Left colon (tissue), 2 donors: Measurements from ENCODE around the gene CABP4. TPM values are rescaled to one million over a fixed set of nuclear protein-coding genes. Genes with fewer than 3 reads are reported as not detected.
"Not testable (repeated sequence)": the region's sequence is repeated elsewhere in the genome, so short reads cannot be mapped to it uniquely, and the experiment has no call there.

Experiments
- ATAC-seq: fragments of 200-7000 bp; cut with Tn5 transposase; one replicate; pipeline ENCODE4 v1.9.1; 2020; ENCODE audit warnings: mild to moderate bottlenecking, moderate library complexity
- DNase-seq, 2 donors: peaks; one replicate each; pipeline ENCODE4 v3.0.0-alpha.2; 2020
- intact Hi-C, 2 donors: fragments of 100-400 bp; cut with DNase I in 1 of 2; cut with micrococcal nuclease in 1 of 2; formaldehyde crosslinking; loops; one replicate each; pipeline versions ENCODE4 v1.11.2 to v1.14.0; 2022; cut with DNase I, micrococcal nuclease
- total RNA-seq, 2 donors: library from RNA; stranded (reverse); fragmentation: NEBNext Ultra II Directional; extraction: Animal tissue kit (Norgen Biotek cat#: 25700); gene quantifications; one replicate each; pipeline ENCODE4 v1.2.1, GENCODE V29; 2021
- donor health status: DM: no; HTN: no; CAD: no.
- donor health status: DM: yes; HTN: yes; CAD: no.

CABP4 gene
- total RNA-seq, 2 donors from 2014 or later, result 1.1 to 2.0 TPM

DNA sequence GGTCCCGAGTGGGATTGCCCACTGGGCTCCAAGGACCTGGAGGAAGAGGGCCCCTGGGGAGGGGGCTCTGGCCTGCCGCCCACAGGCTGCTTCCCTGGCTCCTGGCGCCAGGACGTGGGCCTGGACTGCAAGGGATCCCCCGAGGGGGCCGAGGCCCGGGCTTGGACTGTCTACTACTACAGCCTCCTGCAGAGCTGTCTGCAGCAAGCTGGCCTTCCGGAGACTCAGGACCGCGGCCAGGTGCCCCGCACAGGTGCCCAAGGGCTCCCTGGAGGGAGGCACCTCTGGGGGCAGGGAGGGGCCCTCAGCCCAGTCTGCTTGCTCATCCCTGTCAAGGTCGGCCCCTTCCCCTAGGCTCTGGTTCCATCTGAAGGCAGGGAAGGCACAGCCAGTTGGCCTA, 37.7 kb upstream of the CABP4 start:
- ATAC-seq (no peak), DNase-seq (no peak)
- intact Hi-C loops, result no loop called here

DNA sequence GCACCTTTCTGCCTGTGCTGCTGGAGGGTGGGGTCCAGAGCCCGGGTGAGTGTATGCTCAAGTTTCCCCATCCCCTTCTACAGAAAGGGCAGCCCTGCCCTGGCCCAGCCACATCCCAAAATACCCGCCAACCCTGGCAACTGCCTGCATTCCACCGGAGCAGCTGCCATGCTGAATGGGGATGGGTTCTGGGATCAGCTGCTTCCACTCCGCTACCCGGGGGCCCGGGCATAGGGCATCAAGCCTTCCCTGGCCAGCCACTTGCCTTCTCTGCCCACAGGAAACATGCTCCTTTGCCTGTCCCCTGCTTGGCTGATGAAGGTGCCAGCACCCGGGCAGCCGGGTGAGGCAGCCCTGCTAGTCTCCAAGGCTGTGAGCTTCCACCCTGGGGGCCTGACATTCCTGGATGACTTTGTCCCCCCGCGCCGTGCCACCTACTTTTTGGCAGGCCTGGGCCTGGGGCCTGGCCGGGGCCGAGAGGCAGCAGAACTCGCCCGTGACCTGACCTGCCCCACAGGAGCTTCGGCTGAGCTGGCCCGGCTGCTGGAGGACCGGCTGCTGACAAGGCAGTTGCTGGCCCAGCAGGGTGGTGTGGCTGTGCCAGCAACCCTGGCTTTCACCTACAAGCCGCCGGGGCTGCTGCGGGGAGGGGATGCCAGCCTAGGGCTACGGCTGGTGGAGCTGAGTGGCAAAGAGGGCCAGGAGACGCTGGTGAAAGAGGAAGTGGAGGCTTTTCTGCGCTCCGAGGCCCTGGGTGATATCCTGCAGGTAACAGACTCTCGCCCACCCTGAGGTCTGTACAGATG, 36.5 kb upstream of the CABP4 start:
- no peak for DNase-seq
- intact Hi-C loops, result no loop called here

DNA sequence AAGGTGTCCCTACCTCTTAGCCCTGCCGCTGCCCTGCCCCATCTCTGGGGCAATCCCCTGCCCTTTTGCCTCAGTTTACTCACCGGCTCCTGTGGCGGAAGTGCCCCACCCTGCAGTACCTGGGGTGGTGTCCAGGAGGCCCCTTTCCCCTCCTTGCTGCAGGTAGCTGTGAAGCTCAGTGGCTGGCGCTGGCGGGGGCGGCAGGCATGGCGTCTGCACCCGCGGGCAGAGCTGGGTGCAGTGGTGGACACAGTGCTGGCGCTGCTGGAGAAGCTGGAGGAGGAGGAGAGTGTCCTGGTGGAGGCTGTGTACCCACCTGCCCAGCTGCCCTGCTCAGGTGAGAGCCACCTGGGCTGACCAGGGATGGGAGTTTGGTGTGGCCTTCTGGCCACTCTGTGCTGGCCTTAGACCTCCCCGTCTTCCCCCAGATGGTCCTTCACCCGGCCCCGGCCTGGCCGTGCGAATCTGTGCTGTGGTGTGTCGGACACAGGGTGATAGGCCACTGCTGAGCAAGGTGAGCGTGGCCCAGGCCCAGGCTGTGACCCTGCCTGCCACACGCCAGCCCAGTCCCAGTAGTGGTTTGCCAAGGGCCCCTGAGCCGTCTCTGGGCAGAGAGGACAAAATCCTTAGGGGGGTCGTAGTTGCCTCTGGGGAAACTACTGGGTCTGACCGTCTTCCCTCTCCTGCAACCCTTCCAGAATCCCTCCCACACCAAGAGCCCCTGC, 35.7 kb upstream of the CABP4 start:
- ATAC-seq, result no peak
- intact Hi-C loops, result no loop called here
- no peak for DNase-seq

More for the DNA sequence above, 36.5 kb upstream of the CABP4 start:
- no peak for ATAC-seq

DNA sequence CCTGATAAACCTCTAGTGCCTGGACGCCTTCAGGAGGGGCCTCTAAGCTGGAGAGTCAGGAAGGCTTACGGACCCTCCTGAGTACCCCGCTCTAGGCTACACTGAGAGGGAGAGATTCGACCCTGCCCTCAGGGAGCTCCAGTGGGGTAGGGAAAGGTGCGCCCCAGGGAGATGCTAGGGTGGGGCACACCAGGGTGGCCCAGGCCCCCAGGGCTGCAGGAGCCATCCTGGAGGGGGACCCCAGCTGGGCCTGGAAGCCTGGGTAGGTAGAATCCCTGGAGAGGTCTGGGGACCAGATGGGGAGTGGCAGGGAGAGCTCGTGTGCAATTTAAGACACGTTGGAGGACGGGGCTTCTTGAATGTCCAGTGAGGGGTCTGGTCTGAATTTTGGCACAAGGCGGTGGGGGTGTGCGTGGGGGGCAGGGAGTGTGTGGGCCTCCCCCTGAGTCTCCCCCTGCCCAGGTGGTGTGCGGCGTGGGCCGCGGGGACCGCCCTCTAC, 35.0 kb upstream of the CABP4 start:
- ATAC-seq, result no peak
- no peak for DNase-seq
- intact Hi-C loops, result no loop called here

DNA sequence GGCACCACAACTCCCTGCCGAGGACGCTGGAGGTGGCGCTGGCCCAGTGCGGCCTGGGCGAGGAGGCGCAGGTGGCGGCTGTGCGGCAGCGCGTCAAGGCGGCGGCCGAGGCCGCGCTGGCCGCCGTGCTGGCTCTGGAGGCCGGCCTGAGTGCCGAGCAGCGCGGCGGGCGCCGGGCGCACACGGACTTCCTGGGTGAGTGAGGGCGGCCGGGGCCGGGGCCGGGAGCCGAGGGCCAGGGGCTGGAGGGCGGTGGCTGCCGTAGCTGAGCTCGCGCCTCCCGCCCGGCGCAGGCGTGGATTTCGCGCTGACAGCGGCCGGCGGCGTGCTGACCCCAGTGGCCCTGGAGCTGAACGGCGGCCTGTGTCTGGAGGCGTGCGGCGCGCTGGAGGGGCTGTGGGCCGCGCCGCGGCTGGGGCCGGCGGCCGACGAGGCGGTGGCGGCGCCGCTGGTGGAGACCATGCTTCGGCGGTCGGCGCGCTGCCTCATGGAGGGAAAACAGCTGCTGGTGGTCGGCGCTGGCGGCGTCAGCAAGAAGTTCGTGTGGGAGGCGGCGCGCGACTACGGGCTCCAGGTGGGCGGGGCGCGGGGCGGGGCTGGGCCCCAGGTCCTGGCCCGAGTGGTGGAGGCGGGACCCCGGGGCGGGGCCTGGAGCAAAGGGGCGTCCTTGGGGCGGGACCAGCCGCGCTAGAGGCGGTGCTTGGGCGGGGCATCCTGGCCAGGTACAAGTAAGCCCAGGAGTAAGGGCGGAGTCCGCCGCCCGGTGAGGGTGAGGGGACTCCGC, 34.3 kb upstream of the CABP4 start:
- peak; percentile 96 to 99 for DNase-seq
- intact Hi-C loops, result no loop called here
- ATAC-seq, result peak; percentile 92

DNA sequence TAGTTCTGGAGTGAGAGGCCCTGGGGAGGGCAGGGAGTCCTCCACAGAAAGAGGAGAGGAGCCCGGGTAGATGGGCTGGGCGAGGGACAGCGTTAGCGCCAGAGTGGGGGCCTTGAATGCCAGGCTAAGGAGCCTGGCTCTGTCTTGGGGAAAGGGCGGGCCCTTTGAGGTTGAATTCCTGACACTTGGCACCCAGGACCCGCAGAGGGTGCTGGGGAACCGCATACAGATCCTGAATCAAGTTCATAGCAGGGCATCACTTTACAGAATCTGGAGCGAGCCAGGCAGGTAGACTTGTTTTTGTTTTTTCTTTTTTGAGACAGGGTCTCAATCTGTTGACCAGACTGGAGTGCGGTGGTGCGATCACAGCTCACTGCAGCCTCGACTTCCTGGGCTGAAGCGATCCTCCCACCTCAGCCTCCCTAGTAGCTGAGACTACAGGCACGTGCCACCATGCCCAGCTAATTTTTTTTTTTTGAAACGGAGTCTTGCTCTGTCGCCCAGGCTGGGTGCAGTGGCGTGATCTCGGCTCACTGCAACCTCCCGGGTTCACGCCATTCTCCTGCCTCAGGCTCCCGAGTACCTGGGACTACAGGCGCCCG, 33.6 kb upstream of the CABP4 start:
- peak; percentile 22 for ATAC-seq
- intact Hi-C loops, result no loop called here
- DNase-seq, result no peak

DNA sequence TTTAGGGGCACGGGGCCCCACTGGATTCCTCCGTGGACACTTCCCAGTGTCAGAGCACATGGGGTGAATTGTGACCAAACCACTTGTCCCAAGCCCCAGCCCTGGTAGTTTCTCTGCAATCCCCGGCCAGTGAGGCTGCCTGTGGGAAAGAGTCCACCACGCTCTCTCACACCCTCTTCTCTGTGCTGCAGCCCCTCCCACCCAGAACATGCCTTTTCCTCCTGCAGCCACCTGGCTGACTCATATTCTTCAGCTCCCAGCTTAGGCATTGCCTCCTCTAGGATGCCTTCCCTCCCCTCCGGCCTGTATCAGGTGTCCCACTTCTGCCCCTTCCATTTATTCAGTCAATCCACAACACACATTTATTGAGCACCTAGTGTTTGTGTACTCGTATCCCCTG, 32.3 kb upstream of the CABP4 start:
- DNase-seq, result no peak
- intact Hi-C loops, result no loop called here
- ATAC-seq, result no peak

GRCh38 chr11:67423466-67423865, 31.7 kb upstream of the CABP4 start:
- ATAC-seq, result no peak
- intact Hi-C loops, result no loop called here
- DNase-seq, result no peak

DNA sequence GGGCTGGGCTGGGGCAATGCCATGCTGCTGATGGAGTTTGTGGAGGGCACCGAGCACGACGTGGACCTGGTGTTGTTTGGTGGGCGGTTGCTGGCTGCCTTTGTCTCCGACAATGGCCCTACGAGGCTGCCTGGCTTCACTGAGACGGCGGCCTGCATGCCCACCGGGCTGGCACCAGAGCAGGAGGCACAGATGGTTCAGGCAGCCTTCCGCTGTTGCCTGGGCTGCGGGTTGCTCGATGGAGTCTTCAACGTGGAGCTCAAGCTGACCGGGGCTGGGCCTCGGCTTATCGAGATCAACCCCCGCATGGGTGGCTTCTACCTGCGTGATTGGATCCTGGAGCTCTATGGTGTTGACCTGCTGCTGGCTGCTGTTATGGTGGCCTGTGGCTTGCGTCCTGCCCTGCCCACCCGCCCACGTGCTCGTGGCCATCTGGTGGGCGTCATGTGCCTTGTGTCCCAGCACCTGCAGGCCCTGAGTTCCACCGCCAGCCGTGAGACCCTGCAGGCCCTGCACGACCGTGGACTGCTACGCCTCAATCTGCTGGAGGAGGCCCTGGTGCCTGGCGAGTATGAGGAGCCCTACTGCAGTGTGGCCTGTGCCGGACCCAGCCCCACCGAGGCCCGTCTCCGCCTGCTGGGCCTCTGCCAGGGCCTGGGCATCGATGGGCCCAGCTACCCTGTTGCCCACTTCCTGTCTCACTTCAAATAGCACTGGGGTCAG, 31.1 kb upstream of the CABP4 start:
- DNase-seq, result no peak
- ATAC-seq, result no peak
- intact Hi-C loops, result no loop called here

GRCh38 chr11:67427364-67427859, 27.7 kb upstream of the CABP4 start:
- DNase-seq, intact Hi-C loops: not testable (repeated sequence)
- ATAC-seq, result peak; percentile 19

GRCh38 chr11:67428052-67429001, 26.8 kb upstream of the CABP4 start, which contains the start of gene RPS6KB2:
Gene RPS6KB2 (plus strand): TSS chr11:67428494. CDS start chr11:67428546, 52 bp downstream.
- intact Hi-C loops, result no loop called here

DNA sequence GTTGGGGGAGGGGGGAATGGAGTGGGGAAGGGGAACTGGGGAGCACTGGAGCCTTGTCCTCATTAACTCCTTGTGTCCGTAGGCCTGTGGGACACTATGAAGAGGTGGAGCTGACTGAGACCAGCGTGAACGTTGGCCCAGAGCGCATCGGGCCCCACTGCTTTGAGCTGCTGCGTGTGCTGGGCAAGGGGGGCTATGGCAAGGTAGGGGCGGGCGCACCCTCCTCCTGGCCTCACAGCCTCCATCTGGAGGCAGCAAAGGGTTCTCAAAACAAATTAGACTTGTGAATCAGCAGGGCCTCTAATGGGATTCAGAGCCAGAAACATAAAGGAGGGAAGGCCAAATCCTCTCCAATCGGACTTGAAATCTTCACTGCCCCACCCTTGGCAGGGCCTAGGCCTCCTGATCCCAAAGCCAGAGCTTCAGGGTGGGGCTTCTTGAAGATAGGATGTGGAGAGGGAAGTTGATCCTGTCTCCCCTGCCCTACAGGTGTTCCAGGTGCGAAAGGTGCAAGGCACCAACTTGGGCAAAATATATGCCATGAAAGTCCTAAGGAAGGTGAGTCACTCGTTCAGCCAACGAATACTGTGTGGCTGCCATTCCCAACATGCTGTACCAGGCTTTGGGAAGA, 26.0 kb upstream of the CABP4 start:
- ATAC-seq, result peak; percentile 2
- intact Hi-C loops, result no loop called here
- no peak for DNase-seq

More at GRCh38 chr11:67428052-67429001, 26.8 kb upstream of the CABP4 start, which contains the start of gene RPS6KB2:
- peak; percentile 90 for ATAC-seq
- peak; percentile 98 to 99 for DNase-seq

GRCh38 chr11:67429722-67430121, 25.4 kb upstream of the CABP4 start:
- DNase-seq (no peak), ATAC-seq (no peak)
- intact Hi-C loops, result no loop called here

DNA sequence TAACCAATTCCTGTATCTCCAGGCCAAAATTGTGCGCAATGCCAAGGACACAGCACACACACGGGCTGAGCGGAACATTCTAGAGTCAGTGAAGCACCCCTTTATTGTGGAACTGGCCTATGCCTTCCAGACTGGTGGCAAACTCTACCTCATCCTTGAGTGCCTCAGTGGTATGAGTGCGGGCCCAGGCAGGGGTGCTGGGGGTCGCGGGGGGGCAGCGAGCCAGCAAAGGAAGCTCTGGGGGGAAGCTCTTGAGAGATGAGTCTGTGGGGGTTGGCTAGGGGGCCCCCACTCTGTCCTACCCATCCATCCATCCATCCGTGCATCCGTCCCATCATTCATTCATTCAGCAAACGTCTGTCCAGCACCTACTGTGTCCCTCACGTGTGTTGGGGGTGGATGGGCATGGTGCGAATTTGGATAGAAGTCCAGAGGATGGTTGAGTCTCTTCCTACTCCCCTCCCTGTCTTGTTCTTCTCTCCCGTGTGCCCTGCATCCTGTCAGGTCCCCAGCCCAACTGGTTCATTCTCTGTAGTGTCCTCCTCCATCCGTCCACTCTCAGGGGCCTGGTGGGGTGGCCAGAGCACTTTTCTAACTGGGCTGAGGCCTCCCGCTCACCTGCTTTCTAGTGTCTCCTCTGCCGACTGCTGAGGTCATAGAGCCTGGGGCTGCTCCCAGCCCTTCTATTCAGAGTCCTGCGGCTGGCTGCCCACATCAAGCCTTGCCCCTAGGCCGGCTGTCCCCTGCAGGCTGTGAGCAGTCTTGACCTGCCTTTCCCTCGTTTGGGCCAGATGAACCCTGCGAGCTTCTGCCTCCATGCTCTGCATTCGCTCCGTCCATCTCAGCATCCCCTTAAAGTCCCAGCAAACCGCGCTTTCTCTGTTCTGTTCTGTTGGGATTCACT, 23.6 kb upstream of the CABP4 start:
- no peak for ATAC-seq
- intact Hi-C loops, result no loop called here
- DNase-seq, result no peak

DNA sequence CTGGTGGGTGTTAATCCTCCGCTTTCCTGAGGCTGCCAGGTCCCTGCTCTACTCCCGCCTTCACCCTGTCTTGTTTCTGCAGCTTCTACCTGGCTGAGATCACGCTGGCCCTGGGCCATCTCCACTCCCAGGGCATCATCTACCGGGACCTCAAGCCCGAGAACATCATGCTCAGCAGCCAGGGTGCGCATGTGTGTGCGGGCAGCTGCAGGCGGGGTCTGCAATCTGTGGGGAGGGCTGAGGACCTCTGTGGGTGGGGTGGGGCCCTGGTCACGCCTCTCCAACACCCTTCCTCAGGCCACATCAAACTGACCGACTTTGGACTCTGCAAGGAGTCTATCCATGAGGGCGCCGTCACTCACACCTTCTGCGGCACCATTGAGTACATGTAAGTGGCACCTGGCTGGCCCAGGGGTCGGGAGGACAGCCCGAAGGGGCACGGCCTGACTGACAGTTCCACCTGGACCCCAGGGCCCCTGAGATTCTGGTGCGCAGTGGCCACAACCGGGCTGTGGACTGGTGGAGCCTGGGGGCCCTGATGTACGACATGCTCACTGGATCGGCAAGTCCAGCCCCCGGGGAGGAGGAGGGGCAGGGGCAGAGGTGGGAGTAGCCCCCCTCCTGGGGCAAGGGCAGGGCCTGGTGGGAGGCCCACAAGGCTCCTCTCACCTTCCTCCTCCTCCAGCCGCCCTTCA, 22.4 kb upstream of the CABP4 start:
- intact Hi-C loops, result no loop called here
- ATAC-seq, result no peak
- DNase-seq, result no peak
